GM23338 (cell line): ENCODE data around the gene NGF. TPM values are rescaled to one million over a fixed set of nuclear protein-coding genes. Genes with fewer than 3 reads are reported as not detected.

ENCODE experiments used
- ATAC-seq: fragments of 200-7000 bp; cut with Tn5 transposase; 3 replicates; pipeline ENCODE4 v1.9.1; 2020
- DNase-seq: peaks from one replicate; pipeline ENCODE4 v3.0.0-alpha.2; 2015; ENCODE audit warnings: low spot score
- H2AFZ ChIP-seq: fragments of 200-600 bp; sonication (generic); 2 replicates; pipeline ENCODE4 v1.8.0; 2016; ENCODE audit warnings: antibody characterized with exemption, mild to moderate bottlenecking, moderate library complexity
- H3F3A ChIP-seq: fragments of 200-600 bp; sonication (generic); replicated peaks from 2 replicates; pipeline ENCODE4 v1.8.0; 2017; ENCODE audit warnings: antibody characterized with exemption, mixed run types, low read depth
- H3K27ac ChIP-seq: fragments of 200-600 bp; sonication (generic); 2 replicates; pipeline ENCODE4 v1.6.1; 2016; ENCODE audit warnings: low read depth
- H3K27me3 ChIP-seq: fragments of 200-600 bp; sonication (generic); 2 replicates; pipeline ENCODE4 v1.8.0; 2016; ENCODE audit warnings: mild to moderate bottlenecking, mixed run types, moderate library complexity; ENCODE audit not compliant: insufficient read depth
- H3K36me3 ChIP-seq: fragments of 200-600 bp; sonication (generic); 2 replicates; pipeline ENCODE4 v1.8.0; 2016; ENCODE audit warnings: mild to moderate bottlenecking; ENCODE audit not compliant: insufficient read depth
- H3K4me1 ChIP-seq: fragments of 200-600 bp; sonication (generic); 2 replicates; pipeline ENCODE4 v1.8.0; 2016; ENCODE audit warnings: mild to moderate bottlenecking, moderate library complexity; ENCODE audit not compliant: insufficient read depth
- H3K4me2 ChIP-seq: fragments of 200-600 bp; sonication (generic); 2 replicates; pipeline ENCODE4 v1.7.1; 2017; ENCODE audit warnings: mixed run types
- H3K4me3 ChIP-seq: fragments of 200-600 bp; sonication (generic); 2 replicates; pipeline ENCODE4 v1.6.1; 2016; ENCODE audit warnings: mixed run types
- H3K79me2 ChIP-seq: fragments of 200-600 bp; sonication (generic); replicated peaks from 2 replicates; pipeline ENCODE4 v1.8.0; 2017; ENCODE audit warnings: mild to moderate bottlenecking; ENCODE audit not compliant: insufficient read depth
- H3K9me2 ChIP-seq: fragments of 200-600 bp; sonication (generic); 2 replicates; pipeline ENCODE4 v1.8.0; 2017; ENCODE audit not compliant: insufficient read depth
- H4K20me1 ChIP-seq: fragments of 200-600 bp; sonication (generic); replicated peaks from 2 replicates; pipeline ENCODE4 v1.8.0; 2017; ENCODE audit warnings: mild to moderate bottlenecking; ENCODE audit not compliant: insufficient read depth
- H3K27ac Mint-ChIP-seq: 2 replicates; pipeline ENCODE4 v1.8.0; 2020; ENCODE audit warnings: inconsistent platforms, mild to moderate bottlenecking, moderate library complexity, mixed read lengths
- H3K27me3 Mint-ChIP-seq: 3 replicates; pipeline ENCODE4 v1.8.0; 2022; ENCODE audit warnings: low read depth, mild to moderate bottlenecking, moderate library complexity, mixed read lengths, inconsistent platforms; ENCODE audit not compliant: insufficient read depth, poor library complexity
- H3K36me3 Mint-ChIP-seq: 3 replicates; pipeline ENCODE4 v1.8.0; 2021; ENCODE audit warnings: low read depth, mild to moderate bottlenecking, inconsistent platforms, moderate library complexity, mixed read lengths
- H3K4me1 Mint-ChIP-seq: 3 replicates; pipeline ENCODE4 v1.8.0; 2020; ENCODE audit warnings: mild to moderate bottlenecking, inconsistent platforms, mixed read lengths
- H3K4me3 Mint-ChIP-seq: 3 replicates; pipeline ENCODE4 v1.8.0; 2021; ENCODE audit warnings: moderate library complexity, mild to moderate bottlenecking, inconsistent platforms, mixed read lengths
- H3K9me3 Mint-ChIP-seq: 3 replicates; pipeline ENCODE4 v1.8.0; 2020; ENCODE audit warnings: moderate library complexity, mild to moderate bottlenecking, inconsistent platforms, mixed read lengths
- CREB1 ChIP-seq: fragments of 250-450 bp; sonication (Bioruptor Pico); IDR thresholded peaks from 2 replicates; pipeline ENCODE4 v1.5.0; 2020; ENCODE audit warnings: low read depth, mild to moderate bottlenecking, moderate library complexity
- EZH2 ChIP-seq: fragments of 200-600 bp; sonication (generic); IDR thresholded peaks from one replicate; pipeline ENCODE4 v1.8.0; 2017; ENCODE audit warnings: antibody characterized with exemption, mild to moderate bottlenecking, low read depth; ENCODE audit not compliant: unreplicated experiment
- JUNB ChIP-seq: IDR thresholded peaks from one replicate; pipeline ENCODE4 v1.6.1; 2016; ENCODE audit warnings: antibody characterized with exemption; ENCODE audit not compliant: unreplicated experiment
- NANOG ChIP-seq: IDR thresholded peaks from 2 replicates; pipeline ENCODE4 v1.6.1; 2016; ENCODE audit warnings: antibody characterized with exemption, borderline replicate concordance
- POLR2AphosphoS5 ChIP-seq: IDR thresholded peaks from 2 replicates; pipeline ENCODE4 v1.6.1; 2016; ENCODE audit warnings: antibody characterized with exemption, low read depth
- STAT1 ChIP-seq: IDR thresholded peaks from one replicate; pipeline ENCODE4 v1.6.1; 2016; ENCODE audit warnings: antibody characterized with exemption; ENCODE audit not compliant: unreplicated experiment
- polyA plus RNA-seq: library from polyadenylated mRNA; unstranded; fragments of >200 nt; fragmentation: Nextera tagmentation; extraction: Ambion mirVana; gene quantifications from 2 replicates; pipeline ENCODE4 v1.2.1, GENCODE V29; 2016
- total RNA-seq: library from RNA; depleted of rRNA; stranded (reverse); fragments of >200 nt; shearing (Covaris generic); gene quantifications from 2 replicates; pipeline ENCODE4 v1.2.3, GENCODE V29; 2014
- TF ChIP-seq, protein P1 (sequence below): fragments of 250-450 bp; sonication (Bioruptor Pico); IDR thresholded peaks from 2 replicates; pipeline ENCODE4 v1.5.0; 2020; ENCODE audit warnings: mild to moderate bottlenecking, moderate library complexity

The NGF gene
- total and polyA plus RNA-seq, 2 experiments from 2014 or later, result 0.28 to 0.92 TPM

DNA sequence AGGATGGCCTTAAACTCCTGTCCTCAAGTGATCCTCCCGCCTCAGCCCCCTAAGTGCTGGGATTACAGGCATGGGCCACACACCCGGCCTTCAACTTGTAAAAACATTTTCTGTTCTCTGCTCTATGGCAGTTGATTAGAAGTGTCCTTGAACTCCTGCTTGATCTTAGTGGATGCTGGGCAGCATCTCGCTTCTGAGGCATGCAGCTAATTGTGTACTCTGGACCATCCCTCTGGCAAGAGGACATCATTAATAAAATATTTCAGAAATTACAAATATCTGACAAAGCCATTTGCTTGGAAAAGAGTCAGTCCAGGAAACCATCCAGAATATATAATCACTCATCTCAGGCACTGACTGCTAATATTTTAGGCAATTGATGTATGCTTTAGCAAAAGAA, 8.1 kb downstream of the NGF start (continued):
- TF ChIP-seq, protein P1, sequence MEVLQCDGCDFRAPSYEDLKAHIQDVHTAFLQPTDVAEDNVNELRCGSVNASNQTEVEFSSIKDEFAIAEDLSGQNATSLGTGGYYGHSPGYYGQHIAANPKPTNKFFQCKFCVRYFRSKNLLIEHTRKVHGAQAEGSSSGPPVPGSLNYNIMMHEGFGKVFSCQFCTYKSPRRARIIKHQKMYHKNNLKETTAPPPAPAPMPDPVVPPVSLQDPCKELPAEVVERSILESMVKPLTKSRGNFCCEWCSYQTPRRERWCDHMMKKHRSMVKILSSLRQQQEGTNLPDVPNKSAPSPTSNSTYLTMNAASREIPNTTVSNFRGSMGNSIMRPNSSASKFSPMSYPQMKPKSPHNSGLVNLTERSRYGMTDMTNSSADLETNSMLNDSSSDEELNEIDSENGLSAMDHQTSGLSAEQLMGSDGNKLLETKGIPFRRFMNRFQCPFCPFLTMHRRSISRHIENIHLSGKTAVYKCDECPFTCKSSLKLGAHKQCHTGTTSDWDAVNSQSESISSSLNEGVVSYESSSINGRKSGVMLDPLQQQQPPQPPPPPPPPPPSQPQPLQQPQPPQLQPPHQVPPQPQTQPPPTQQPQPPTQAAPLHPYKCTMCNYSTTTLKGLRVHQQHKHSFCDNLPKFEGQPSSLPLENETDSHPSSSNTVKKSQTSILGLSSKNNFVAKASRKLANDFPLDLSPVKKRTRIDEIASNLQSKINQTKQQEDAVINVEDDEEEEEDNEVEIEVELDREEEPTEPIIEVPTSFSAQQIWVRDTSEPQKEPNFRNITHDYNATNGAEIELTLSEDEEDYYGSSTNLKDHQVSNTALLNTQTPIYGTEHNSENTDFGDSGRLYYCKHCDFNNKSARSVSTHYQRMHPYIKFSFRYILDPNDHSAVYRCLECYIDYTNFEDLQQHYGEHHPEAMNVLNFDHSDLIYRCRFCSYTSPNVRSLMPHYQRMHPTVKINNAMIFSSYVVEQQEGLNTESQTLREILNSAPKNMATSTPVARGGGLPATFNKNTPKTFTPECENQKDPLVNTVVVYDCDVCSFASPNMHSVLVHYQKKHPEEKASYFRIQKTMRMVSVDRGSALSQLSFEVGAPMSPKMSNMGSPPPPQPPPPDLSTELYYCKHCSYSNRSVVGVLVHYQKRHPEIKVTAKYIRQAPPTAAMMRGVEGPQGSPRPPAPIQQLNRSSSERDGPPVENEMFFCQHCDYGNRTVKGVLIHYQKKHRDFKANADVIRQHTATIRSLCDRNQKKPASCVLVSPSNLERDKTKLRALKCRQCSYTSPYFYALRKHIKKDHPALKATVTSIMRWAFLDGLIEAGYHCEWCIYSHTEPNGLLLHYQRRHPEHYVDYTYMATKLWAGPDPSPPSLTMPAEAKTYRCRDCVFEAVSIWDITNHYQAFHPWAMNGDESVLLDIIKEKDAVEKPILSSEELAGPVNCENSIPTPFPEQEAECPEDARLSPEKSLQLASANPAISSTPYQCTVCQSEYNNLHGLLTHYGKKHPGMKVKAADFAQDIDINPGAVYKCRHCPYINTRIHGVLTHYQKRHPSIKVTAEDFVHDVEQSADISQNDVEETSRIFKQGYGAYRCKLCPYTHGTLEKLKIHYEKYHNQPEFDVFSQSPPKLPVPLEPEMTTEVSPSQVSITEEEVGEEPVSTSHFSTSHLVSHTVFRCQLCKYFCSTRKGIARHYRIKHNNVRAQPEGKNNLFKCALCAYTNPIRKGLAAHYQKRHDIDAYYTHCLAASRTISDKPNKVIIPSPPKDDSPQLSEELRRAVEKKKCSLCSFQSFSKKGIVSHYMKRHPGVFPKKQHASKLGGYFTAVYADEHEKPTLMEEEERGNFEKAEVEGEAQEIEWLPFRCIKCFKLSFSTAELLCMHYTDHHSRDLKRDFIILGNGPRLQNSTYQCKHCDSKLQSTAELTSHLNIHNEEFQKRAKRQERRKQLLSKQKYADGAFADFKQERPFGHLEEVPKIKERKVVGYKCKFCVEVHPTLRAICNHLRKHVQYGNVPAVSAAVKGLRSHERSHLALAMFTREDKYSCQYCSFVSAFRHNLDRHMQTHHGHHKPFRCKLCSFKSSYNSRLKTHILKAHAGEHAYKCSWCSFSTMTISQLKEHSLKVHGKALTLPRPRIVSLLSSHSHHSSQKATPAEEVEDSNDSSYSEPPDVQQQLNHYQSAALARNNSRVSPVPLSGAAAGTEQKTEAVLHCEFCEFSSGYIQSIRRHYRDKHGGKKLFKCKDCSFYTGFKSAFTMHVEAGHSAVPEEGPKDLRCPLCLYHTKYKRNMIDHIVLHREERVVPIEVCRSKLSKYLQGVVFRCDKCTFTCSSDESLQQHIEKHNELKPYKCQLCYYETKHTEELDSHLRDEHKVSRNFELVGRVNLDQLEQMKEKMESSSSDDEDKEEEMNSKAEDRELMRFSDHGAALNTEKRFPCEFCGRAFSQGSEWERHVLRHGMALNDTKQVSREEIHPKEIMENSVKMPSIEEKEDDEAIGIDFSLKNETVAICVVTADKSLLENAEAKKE, result no peak
- TF ChIP-seq STAT1 (no peak), JUNB (no peak)

DNA sequence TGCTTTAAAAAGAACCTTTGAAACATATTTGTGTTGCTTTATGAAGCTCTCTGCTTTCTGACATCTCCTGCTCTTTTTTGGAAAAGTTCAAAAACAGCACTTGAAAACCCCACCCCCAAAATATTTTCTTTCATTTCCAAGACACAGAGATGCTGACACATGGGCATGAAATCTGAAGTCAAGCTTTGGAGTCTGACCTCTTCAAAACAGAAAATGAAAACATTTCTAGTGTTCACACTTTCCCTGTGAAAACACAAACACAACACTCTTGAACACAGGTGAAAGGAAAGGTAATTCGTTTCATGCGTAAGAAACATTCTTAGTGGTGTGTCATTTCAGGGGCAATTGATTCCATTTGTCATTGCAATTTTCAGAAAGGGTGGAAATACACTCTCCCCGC, 10.8 kb downstream of the NGF start:
- Histone ChIP-seq H3F3A (no peaks in the 10 kb centered on the region), H3K79me2 (no peaks in the 10 kb centered on the region), H2AFZ (no peak overlapping the region), H3K4me2 (no peak overlapping the region), H3K4me3 (no peak overlapping the region), H4K20me1 (no peaks in the 10 kb centered on the region), H3K27ac (no peak overlapping the region), H3K9me2 (0 out of 2 replicates have a peak, but pooled peaks cover 6% of the 10 kb centered on the region), H3K27me3 (no peaks in the 10 kb centered on the region), H3K4me1 (0 out of 2 replicates have a peak, but pooled peaks cover 5% of the 10 kb centered on the region), H3K36me3 (no peaks in the 10 kb centered on the region)
- Mint-ChIP-seq H3K36me3 (no peaks in the 10 kb centered on the region), H3K27ac (no peak overlapping the region), H3K4me3 (no peak overlapping the region), H3K27me3 (no peaks in the 10 kb centered on the region), H3K9me3 (no peaks in the 10 kb centered on the region), H3K4me1 (peaks cover 18% of the 10 kb centered on the region; the same call in 2 of the 3 replicates)
- TF ChIP-seq POLR2AphosphoS5 (no peak), STAT1 (no peak), NANOG (no peak), CREB1 (CRISPR knock-in tag) (no peak), EZH2 (no peak)
- TF ChIP-seq, protein P1, result no peak
- no peak for DNase-seq
- ATAC-seq, result no peak
